Neural progenitor cell (in vitro differentiated cells): ENCODE results near the gene CSHL1. TPM values are rescaled to one million over a fixed set of nuclear protein-coding genes. Genes with fewer than 3 reads are reported as not detected.
"Not testable (repeated sequence)": the region's sequence is repeated elsewhere in the genome, so short reads cannot be mapped to it uniquely, and the experiment has no call there.

Experiments used
- DNase-seq: peaks from one replicate; pipeline ENCODE4 v3.0.0-alpha.2; 2016; ENCODE audit warnings: low spot score
- H2AFZ ChIP-seq: fragments of 200-600 bp; sonication (generic); replicated peaks from 2 replicates; pipeline ENCODE4 v1.6.1; 2016; ENCODE audit warnings: antibody characterized with exemption
- H3F3A ChIP-seq: fragments of 200-600 bp; sonication (generic); 2 replicates; pipeline ENCODE4 v1.6.1; 2016; ENCODE audit warnings: antibody characterized with exemption, low read depth
- H3K27ac ChIP-seq: fragments of 200-600 bp; sonication (generic); 2 replicates; pipeline ENCODE4 v1.5.1; 2016; ENCODE audit warnings: mild to moderate bottlenecking
- H3K27me3 ChIP-seq: fragments of 200-600 bp; sonication (generic); 2 replicates; pipeline ENCODE4 v1.6.1; 2016; ENCODE audit warnings: mild to moderate bottlenecking, moderate library complexity
- H3K36me3 ChIP-seq: fragments of 200-600 bp; sonication (generic); 2 replicates; pipeline ENCODE4 v1.5.1; 2016
- H3K4me1 ChIP-seq: fragments of 200-600 bp; sonication (generic); 2 replicates; pipeline ENCODE4 v1.6.1; 2016; ENCODE audit warnings: mixed run types
- H3K4me2 ChIP-seq: fragments of 200-600 bp; sonication (generic); 2 replicates; pipeline ENCODE4 v1.6.1; 2016
- H3K4me3 ChIP-seq: fragments of 200-600 bp; sonication (generic); 2 replicates; pipeline ENCODE4 v1.5.1; 2016
- H3K79me2 ChIP-seq: fragments of 200-600 bp; sonication (generic); 2 replicates; pipeline ENCODE4 v1.6.1; 2016; ENCODE audit warnings: low read depth
- H3K9ac ChIP-seq: fragments of 200-600 bp; sonication (generic); 2 replicates; pipeline ENCODE4 v1.6.1; 2016
- H3K9me3 ChIP-seq: fragments of 200-600 bp; sonication (generic); 2 replicates; pipeline ENCODE4 v1.5.1; 2016; ENCODE audit warnings: low read depth
- H4K20me1 ChIP-seq: fragments of 200-600 bp; sonication (generic); 2 replicates; pipeline ENCODE4 v1.6.1; 2016; ENCODE audit warnings: low read depth
- H3K27ac Mint-ChIP-seq: 3 replicates; pipeline ENCODE4 v1.8.0; 2021; ENCODE audit warnings: mixed read lengths
- H3K27me3 Mint-ChIP-seq: 2 replicates; pipeline ENCODE4 v1.8.0; 2022; ENCODE audit warnings: low read depth, mild to moderate bottlenecking, inconsistent platforms, moderate library complexity, mixed read lengths; ENCODE audit not compliant: insufficient read depth
- H3K36me3 Mint-ChIP-seq: 3 replicates; pipeline ENCODE4 v1.8.0; 2021; ENCODE audit warnings: mixed read lengths
- H3K4me1 Mint-ChIP-seq: 3 replicates; pipeline ENCODE4 v1.8.0; 2021; ENCODE audit warnings: mixed read lengths
- H3K4me3 Mint-ChIP-seq: 3 replicates; pipeline ENCODE4 v1.8.0; 2021; ENCODE audit warnings: mild to moderate bottlenecking, moderate library complexity, mixed read lengths
- H3K9me3 Mint-ChIP-seq: 3 replicates; pipeline ENCODE4 v1.8.0; 2020; ENCODE audit warnings: mixed read lengths
- EZH2 ChIP-seq: fragments of 200-600 bp; sonication (generic); IDR thresholded peaks from 2 replicates; pipeline ENCODE4 v1.6.1; 2017; ENCODE audit warnings: antibody characterized with exemption, mild to moderate bottlenecking, moderate library complexity
- EZH2phosphoT487 ChIP-seq: fragments of 200-600 bp; sonication (generic); IDR thresholded peaks from 2 replicates; pipeline ENCODE4 v1.6.1; 2017; ENCODE audit warnings: antibody characterized with exemption
- total RNA-seq: library from RNA; depleted of rRNA; stranded (reverse); fragments of >200 nt; gene quantifications from 2 replicates; pipeline ENCODE4 v1.2.3, GENCODE V29; 2015; ENCODE audit warnings: low replicate concordance
- TF ChIP-seq, protein P1 (sequence below): fragments of 200-600 bp; sonication (generic); IDR thresholded peaks from 2 replicates; pipeline ENCODE4 v1.5.1; 2017; ENCODE audit warnings: antibody characterized with exemption, mild to moderate bottlenecking

Gene CSHL1
- total RNA-seq, 1 donor from 2014 or later, result not detected

- peaks cover 13% of the 10 kb centered on the region for H3K27me3 Mint-ChIP-seq
- H3K27me3 ChIP-seq, result peaks cover 4% of the 10 kb centered on the region
- H2AFZ ChIP-seq, result peak overlapping the region; percentile 85
- H3K36me3 ChIP-seq, result no peaks in the 10 kb centered on the region
- no peak overlapping the region for H3K4me3 Mint-ChIP-seq
- no peaks in the 10 kb centered on the region for H3K9me3 ChIP-seq
- no peak overlapping the region for H3K27ac ChIP-seq
- H4K20me1 ChIP-seq, result no peaks in the 10 kb centered on the region
- H3K4me1 ChIP-seq, result no peaks in the 10 kb centered on the region
- H3K79me2 ChIP-seq, result no peaks in the 10 kb centered on the region
- H3F3A ChIP-seq, result peaks cover 6% of the 10 kb centered on the region
- no peaks in the 10 kb centered on the region for H3K36me3 Mint-ChIP-seq
- no peaks in the 10 kb centered on the region for H3K9me3 Mint-ChIP-seq
- H3K4me2 ChIP-seq, result peak overlapping the region; percentile 49
- H3K9ac ChIP-seq, result no peak overlapping the region
- peak; percentile 62 for DNase-seq
- H3K27ac Mint-ChIP-seq, result no peak overlapping the region
- H3K4me1 Mint-ChIP-seq, result peaks cover 11% of the 10 kb centered on the region
- TF ChIP-seq, protein P1, sequence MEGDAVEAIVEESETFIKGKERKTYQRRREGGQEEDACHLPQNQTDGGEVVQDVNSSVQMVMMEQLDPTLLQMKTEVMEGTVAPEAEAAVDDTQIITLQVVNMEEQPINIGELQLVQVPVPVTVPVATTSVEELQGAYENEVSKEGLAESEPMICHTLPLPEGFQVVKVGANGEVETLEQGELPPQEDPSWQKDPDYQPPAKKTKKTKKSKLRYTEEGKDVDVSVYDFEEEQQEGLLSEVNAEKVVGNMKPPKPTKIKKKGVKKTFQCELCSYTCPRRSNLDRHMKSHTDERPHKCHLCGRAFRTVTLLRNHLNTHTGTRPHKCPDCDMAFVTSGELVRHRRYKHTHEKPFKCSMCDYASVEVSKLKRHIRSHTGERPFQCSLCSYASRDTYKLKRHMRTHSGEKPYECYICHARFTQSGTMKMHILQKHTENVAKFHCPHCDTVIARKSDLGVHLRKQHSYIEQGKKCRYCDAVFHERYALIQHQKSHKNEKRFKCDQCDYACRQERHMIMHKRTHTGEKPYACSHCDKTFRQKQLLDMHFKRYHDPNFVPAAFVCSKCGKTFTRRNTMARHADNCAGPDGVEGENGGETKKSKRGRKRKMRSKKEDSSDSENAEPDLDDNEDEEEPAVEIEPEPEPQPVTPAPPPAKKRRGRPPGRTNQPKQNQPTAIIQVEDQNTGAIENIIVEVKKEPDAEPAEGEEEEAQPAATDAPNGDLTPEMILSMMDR, result peak; percentile 40
- no peak for TF ChIP-seq EZH2phosphoT487
- no peak overlapping the region for H3K4me3 ChIP-seq
Measured at GRCh38 chr17:63918305-63918704, 7.2 kb upstream of the CSHL1 start.

GRCh38 chr17:63917646-63918045, 6.6 kb upstream of the CSHL1 start:
- no peak overlapping the region for H3K27ac Mint-ChIP-seq
- no peaks in the 10 kb centered on the region for H3K36me3 Mint-ChIP-seq
- Histone ChIP-seq H2AFZ (peak overlapping the region; percentile 85), H3K27ac (no peak overlapping the region), H3K9me3 (no peaks in the 10 kb centered on the region), H3K9ac (no peak overlapping the region), H3K27me3 (peaks cover 4% of the 10 kb centered on the region), H4K20me1 (no peaks in the 10 kb centered on the region), H3K4me3 (no peak overlapping the region), H3F3A (peaks cover 6% of the 10 kb centered on the region), H3K79me2 (no peaks in the 10 kb centered on the region), H3K36me3 (no peaks in the 10 kb centered on the region), H3K4me2 (peak overlapping the region; percentile 49), H3K4me1 (no peaks in the 10 kb centered on the region)
- peaks cover 13% of the 10 kb centered on the region for H3K27me3 Mint-ChIP-seq
- peaks cover 11% of the 10 kb centered on the region for H3K4me1 Mint-ChIP-seq
- no peak overlapping the region for H3K4me3 Mint-ChIP-seq
- H3K9me3 Mint-ChIP-seq, result no peaks in the 10 kb centered on the region
- no peak for DNase-seq
- TF ChIP-seq EZH2 (no peak), EZH2phosphoT487 (no peak)
- TF ChIP-seq, protein P1, result no peak

DNA sequence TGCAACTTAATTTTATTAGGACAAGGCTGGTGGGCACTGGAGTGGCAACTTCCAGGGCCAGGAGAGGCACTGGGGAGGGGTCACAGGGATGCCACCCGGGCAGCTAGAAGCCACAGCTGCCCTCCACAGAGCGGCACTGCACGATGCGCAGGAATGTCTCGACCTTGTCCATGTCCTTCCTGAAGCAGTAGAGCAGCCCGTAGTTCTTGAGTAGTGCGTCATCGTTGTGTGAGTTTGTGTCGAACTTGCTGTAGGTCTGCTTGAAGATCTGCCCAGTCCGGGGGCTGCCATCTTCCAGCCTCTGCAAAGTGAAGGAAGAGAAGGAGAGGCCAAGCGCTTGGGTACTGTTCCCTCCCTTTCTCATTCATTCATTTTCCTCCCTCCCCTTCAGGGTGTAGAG, 6.1 kb upstream of the CSHL1 start:
- not testable (repeated sequence) for DNase-seq, H3K27ac ChIP-seq, H3K9me3 Mint-ChIP-seq, H3K4me1 Mint-ChIP-seq, H4K20me1 ChIP-seq, H3K9me3 ChIP-seq, H3K4me1 ChIP-seq, H3K4me3 Mint-ChIP-seq, H3K9ac ChIP-seq, H3K4me3 ChIP-seq, H3K27ac Mint-ChIP-seq, H3K36me3 ChIP-seq, H3K79me2 ChIP-seq, H3K36me3 Mint-ChIP-seq, H3K27me3 ChIP-seq, H3F3A ChIP-seq, H3K4me2 ChIP-seq
- H3K27me3 Mint-ChIP-seq, result peaks cover 12% of the 10 kb centered on the region
- peak overlapping the region; percentile 85 for H2AFZ ChIP-seq

DNA sequence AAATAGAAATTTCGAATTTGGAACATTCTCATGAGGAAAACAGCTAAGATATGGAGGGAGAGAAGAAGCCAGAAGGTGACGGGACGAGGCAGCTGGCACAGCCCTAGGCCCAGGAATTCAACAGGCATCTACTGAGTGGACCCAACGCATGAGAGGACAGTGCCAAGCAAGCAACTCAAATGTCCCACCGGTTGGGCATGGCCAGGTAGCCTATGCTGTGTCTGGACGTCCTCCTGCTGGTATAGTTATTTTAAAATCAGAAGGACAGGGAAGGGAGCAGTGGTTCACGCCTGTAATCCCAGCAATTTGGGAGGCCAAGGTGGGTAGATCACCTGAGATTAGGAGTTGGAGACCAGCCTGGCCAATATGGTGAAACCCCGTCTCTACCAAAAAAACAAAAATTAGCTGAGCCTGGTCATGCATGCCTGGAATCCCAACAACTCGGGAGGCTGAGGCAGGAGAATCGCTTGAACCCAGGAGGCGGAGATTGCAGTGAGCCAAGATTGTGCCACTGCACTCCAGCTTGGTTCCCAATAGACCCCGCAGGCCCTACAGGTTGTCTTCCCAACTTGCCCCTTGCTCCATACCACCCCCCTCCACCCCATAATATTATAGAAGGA, 5.6 kb upstream of the CSHL1 start:
- DNase-seq, result no peak
- no peak overlapping the region for H3K9ac ChIP-seq
- H3K36me3 Mint-ChIP-seq, result no peaks in the 10 kb centered on the region
- no peak overlapping the region for H3K4me3 ChIP-seq
- H3K9me3 Mint-ChIP-seq, result no peaks in the 10 kb centered on the region
- TF ChIP-seq EZH2phosphoT487, result no peak
- TF ChIP-seq EZH2, result no peak
- TF ChIP-seq, protein P1, result no peak
- no peaks in the 10 kb centered on the region for H4K20me1 ChIP-seq
- H3K27ac ChIP-seq, result no peak overlapping the region
- no peaks in the 10 kb centered on the region for H3K79me2 ChIP-seq
- H3K27me3 ChIP-seq, result peaks cover 4% of the 10 kb centered on the region
- H3F3A ChIP-seq, result peaks cover 6% of the 10 kb centered on the region
- H3K4me2 ChIP-seq, result no peak overlapping the region
- no peaks in the 10 kb centered on the region for H3K36me3 ChIP-seq
- no peak overlapping the region for H3K27ac Mint-ChIP-seq
- H3K9me3 ChIP-seq, result no peaks in the 10 kb centered on the region
- peaks cover 10% of the 10 kb centered on the region for H3K27me3 Mint-ChIP-seq
- peaks cover 9% of the 10 kb centered on the region for H3K4me1 Mint-ChIP-seq
- H3K4me1 ChIP-seq, result no peaks in the 10 kb centered on the region
- H3K4me3 Mint-ChIP-seq, result no peak overlapping the region
- no peak overlapping the region for H2AFZ ChIP-seq

- H3K9me3 Mint-ChIP-seq, H3K4me3 Mint-ChIP-seq, DNase-seq, H3K4me3 ChIP-seq, H3K36me3 Mint-ChIP-seq, H4K20me1 ChIP-seq, H3K9ac ChIP-seq, H2AFZ ChIP-seq, H3K27me3 ChIP-seq, H3K27me3 Mint-ChIP-seq, H3K36me3 ChIP-seq, H3K79me2 ChIP-seq, H3K9me3 ChIP-seq, H3K4me1 Mint-ChIP-seq, H3K4me1 ChIP-seq, H3F3A ChIP-seq, H3K27ac Mint-ChIP-seq, H3K27ac ChIP-seq, H3K4me2 ChIP-seq: not testable (repeated sequence)
Measured at GRCh38 chr17:63915753-63916152, 4.7 kb upstream of the CSHL1 start.
